Calu3 (cell line): ENCODE results near the gene MGA. TPM values are rescaled to one million over a fixed set of nuclear protein-coding genes. Genes with fewer than 3 reads are reported as not detected.

Experiments
- BruUV-seq: library from RNA; stranded (reverse); fragments of 400-500 nt; replicated peaks from 2 replicates; lab custom pipeline; 2021; lab: Mats Ljungman, UMichigan
- CTCF ChIA-PET: fragments of 300-600 bp; sonication (Branson Sonifier 250); formaldehyde crosslinking; loops from one replicate; lab custom pipeline; 2022; ENCODE audit warnings: antibody characterized with exemption; lab: Charles Lee
- DNase-seq: peaks from one replicate; pipeline ENCODE4 v3.0.0; 2022
- H3K27ac Mint-ChIP-seq: one replicate; pipeline ENCODE4 v1.8.0; 2022; ENCODE audit warnings: mixed read lengths; ENCODE audit not compliant: unreplicated experiment
- H3K27me3 Mint-ChIP-seq: one replicate; pipeline ENCODE4 v1.8.0; 2022; ENCODE audit warnings: mixed read lengths; ENCODE audit not compliant: unreplicated experiment
- H3K36me3 Mint-ChIP-seq: one replicate; pipeline ENCODE4 v1.8.0; 2022; ENCODE audit warnings: mild to moderate bottlenecking, moderate library complexity, mixed read lengths; ENCODE audit not compliant: insufficient read depth, unreplicated experiment
- H3K4me1 Mint-ChIP-seq: one replicate; pipeline ENCODE4 v1.8.0; 2022; ENCODE audit warnings: mild to moderate bottlenecking, low read depth, mixed read lengths; ENCODE audit not compliant: unreplicated experiment
- H3K4me3 Mint-ChIP-seq: one replicate; pipeline ENCODE4 v1.8.0; 2022; ENCODE audit warnings: mild to moderate bottlenecking, low read depth, moderate library complexity, mixed read lengths; ENCODE audit not compliant: unreplicated experiment
- H3K9me3 Mint-ChIP-seq: one replicate; pipeline ENCODE4 v1.8.0; 2022; ENCODE audit warnings: low read depth, mixed read lengths; ENCODE audit not compliant: unreplicated experiment
- intact Hi-C: fragments of 100-400 bp; cut with micrococcal nuclease; formaldehyde crosslinking; loops from one replicate; pipeline ENCODE4 v1.10.0; 2022; ENCODE audit not compliant: unreplicated experiment
- total RNA-seq: library from RNA; stranded (reverse); gene quantifications from 2 replicates; pipeline ENCODE4 v1.2.3, GENCODE V29; 2022
- TF ChIP-seq, protein P1 (sequence below): fragments of 200-600 bp; IDR thresholded peaks from one replicate; pipeline ENCODE4 v1.8.0; 2022; ENCODE audit warnings: antibody characterized with exemption; ENCODE audit not compliant: unreplicated experiment

MGA gene
- total RNA-seq, 1 experiment from 2014 or later = 26.4 TPM

DNA sequence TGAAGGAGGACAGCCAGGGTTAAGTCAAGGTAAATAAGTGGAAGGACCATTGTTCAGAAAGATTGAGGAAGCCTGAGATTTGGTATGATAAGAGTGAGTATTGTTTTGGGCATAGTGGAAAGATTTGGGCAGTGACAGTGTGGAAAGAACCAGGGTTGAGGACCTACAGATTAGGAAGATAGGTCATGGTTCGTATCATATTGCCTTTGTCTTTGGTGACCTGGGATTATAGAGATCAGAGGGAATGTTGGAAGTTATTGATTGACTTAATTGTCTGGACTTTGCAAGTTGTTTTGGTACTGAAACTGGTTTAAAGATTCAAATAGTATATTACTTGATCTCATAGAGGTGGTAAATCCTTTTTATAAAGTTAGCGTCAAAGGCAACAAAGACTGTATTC is 23.1 kb upstream of the MGA start:
- DNase-seq = no peak
- TF ChIP-seq, protein P1, sequence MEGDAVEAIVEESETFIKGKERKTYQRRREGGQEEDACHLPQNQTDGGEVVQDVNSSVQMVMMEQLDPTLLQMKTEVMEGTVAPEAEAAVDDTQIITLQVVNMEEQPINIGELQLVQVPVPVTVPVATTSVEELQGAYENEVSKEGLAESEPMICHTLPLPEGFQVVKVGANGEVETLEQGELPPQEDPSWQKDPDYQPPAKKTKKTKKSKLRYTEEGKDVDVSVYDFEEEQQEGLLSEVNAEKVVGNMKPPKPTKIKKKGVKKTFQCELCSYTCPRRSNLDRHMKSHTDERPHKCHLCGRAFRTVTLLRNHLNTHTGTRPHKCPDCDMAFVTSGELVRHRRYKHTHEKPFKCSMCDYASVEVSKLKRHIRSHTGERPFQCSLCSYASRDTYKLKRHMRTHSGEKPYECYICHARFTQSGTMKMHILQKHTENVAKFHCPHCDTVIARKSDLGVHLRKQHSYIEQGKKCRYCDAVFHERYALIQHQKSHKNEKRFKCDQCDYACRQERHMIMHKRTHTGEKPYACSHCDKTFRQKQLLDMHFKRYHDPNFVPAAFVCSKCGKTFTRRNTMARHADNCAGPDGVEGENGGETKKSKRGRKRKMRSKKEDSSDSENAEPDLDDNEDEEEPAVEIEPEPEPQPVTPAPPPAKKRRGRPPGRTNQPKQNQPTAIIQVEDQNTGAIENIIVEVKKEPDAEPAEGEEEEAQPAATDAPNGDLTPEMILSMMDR = no peak
- Mint-ChIP-seq H3K27ac (no peak overlapping the region), H3K4me3 (no peak overlapping the region), H3K4me1 (peaks cover 15% of the 10 kb centered on the region), H3K27me3 (no peaks in the 10 kb centered on the region), H3K36me3 (no peaks in the 10 kb centered on the region), H3K9me3 (no peaks in the 10 kb centered on the region)
- no TSS peak for BruUV-seq
- CTCF ChIA-PET = no interaction called here
- intact Hi-C loops = no loop called here

DNA sequence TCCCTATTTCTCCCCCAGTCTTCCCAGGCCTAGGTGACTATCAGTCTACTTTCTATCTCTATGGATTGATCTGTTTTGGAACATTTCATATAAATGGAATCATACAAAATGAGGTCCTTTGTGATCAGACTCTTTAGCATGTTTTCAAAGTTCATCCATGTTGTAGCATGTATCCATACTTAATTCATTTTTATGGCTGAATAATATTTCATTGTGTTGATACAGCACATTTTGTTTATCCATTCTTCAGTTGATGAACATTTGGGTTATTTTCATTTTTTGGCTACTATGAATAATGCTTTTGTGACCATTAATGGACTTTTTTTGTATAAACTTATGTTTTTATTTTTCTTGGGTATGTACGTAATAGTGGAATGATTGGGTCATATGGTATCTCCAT is 19.2 kb upstream of the MGA start:
- Mint-ChIP-seq H3K27ac (no peak overlapping the region), H3K4me3 (no peak overlapping the region), H3K36me3 (no peaks in the 10 kb centered on the region), H3K4me1 (no peaks in the 10 kb centered on the region), H3K9me3 (no peaks in the 10 kb centered on the region), H3K27me3 (no peaks in the 10 kb centered on the region)
- TF ChIP-seq, protein P1 = no peak
- BruUV-seq = no TSS peak
- no peak for DNase-seq
- CTCF ChIA-PET = no interaction called here
- intact Hi-C loops = no loop called here

DNA sequence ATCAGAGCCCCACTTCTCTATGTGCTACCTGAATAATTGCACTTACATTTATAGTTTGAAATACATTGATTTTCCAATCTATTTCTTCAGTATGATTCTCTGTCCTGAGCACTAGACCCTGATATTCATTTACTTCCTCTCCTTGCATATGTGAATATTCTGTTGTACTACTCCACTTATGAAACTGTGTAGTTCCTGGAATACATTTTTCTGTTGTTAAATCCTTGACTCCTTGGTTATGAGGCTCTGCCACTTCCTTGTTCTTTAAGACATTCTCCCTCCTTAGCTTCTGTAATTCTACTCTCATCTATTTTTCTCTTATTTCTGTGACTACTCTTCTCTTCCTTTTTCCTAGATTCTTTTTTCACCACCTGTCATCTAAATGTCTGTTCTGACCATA is 12.9 kb upstream of the MGA start:
- CTCF ChIA-PET = interaction anchor here (0.6 kb wide), 2 partner anchors 16 to 89 kb away, joined by 3 to 4 read pairs; no protein-coding TSS in a partner anchor
- H3K27me3 Mint-ChIP-seq = no peaks in the 10 kb centered on the region

DNA sequence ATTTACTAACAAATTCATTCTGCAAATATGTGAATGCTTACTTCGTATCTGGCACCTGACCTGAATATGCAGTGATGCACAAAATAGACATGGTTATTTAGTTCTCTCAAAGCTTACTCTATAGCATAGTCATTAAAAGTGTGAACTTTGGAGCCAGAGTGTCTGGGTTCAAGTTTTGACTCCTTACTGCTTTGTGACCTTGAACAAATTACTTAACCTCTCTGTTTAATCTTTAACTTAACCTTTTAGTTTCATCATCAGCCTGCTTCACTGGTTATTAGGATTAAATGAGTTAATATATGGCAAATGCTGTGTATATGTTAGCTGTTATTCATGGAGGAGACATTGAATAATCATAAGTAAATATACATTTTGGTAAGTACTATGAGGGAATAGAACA is 12.1 kb upstream of the MGA start:
- Mint-ChIP-seq H3K36me3 (no peaks in the 10 kb centered on the region), H3K4me3 (no peak overlapping the region), H3K9me3 (no peaks in the 10 kb centered on the region), H3K4me1 (no peaks in the 10 kb centered on the region), H3K27me3 (no peaks in the 10 kb centered on the region), H3K27ac (no peak overlapping the region)
- TF ChIP-seq, protein P1 = no peak
- intact Hi-C loops = no loop called here
- no TSS peak for BruUV-seq
- no peak for DNase-seq
- CTCF ChIA-PET = interaction anchor here (0.6 kb wide), 1 partner anchor 15 kb away, joined by 4 read pairs; no protein-coding TSS in a partner anchor

More for the DNA sequence above, 12.9 kb upstream of the MGA start:
- TF ChIP-seq, protein P1 = no peak
- Mint-ChIP-seq H3K27ac (no peak overlapping the region), H3K36me3 (no peaks in the 10 kb centered on the region), H3K9me3 (no peaks in the 10 kb centered on the region), H3K4me1 (no peaks in the 10 kb centered on the region), H3K4me3 (no peak overlapping the region)
- intact Hi-C loops = no loop called here
- no TSS peak for BruUV-seq
- no peak for DNase-seq
